HG02981 (cell line): ENCODE data around the gene ZMYND15.

ENCODE experiments used
- ATAC-seq: cut with Tn5 transposase; IDR thresholded peaks from one replicate; pipeline ENCODE4 v1.9.1; 2021; ENCODE audit warnings: mild to moderate bottlenecking, moderate library complexity; ENCODE audit not compliant: unreplicated experiment

ZMYND15 gene

DNA sequence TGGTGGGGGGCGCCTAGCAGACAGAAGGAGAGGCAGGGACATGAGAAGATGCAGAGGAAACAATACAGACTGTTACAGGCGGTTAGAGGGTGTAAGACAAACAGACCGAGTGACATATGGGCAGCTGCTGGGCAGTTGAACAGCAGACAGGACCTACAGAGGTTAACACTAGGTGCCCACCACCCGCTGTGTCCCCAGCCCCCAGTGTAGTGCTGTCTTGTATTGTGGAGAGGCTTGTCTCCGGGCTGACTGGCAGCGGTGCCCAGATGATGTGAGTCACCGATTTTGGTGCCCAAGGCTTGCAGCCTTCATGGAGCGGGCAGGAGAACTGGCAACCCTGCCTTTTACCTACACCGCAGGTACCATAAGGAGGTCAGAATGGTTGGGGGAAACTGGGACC is 2.5 kb downstream of the ZMYND15 start:
- ATAC-seq = no peak

- ATAC-seq = no peak
Measured at GRCh38 chr17:4742629-4743028, 3.0 kb downstream of the ZMYND15 start.

DNA sequence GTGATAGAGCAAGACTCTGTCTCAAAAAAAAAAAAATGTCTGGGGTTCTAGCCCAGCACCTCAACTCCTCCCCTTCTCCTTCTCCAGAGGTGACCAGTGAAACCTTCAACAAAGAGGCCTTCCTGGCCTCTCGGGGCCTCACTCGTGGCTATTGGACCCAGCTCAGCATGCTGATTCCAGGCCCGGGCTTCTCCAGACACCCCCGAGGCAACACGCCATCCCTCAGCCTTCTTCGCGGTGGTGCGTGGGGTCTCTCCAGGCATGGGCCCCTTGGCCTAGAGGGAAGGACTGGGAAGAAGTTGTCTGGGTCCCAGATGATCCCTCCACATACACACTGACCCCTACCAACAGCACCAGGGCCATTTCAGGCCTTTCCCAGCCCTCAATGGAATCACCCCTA is 3.6 kb downstream of the ZMYND15 start:
- no peak for ATAC-seq

DNA sequence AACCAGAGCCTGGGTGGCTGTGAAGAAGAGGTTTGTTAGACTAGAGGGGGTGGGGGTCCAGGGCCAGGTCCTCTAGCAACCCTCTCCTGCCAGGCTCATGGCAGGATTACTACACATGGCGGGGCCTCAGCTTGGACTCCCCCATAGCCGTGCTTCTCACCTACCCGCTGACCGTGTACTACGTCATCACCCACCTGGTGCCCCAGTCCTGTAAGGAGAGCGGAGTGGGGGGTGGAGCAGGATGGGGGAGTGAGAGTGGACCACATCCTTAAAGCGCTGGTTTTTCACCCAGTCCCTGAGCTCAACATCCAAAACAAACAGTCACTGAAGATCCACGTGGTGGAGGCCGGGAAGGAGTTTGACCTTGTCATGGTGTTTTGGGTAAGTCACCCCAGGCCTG is 4.3 kb downstream of the ZMYND15 start:
- no peak for ATAC-seq

DNA sequence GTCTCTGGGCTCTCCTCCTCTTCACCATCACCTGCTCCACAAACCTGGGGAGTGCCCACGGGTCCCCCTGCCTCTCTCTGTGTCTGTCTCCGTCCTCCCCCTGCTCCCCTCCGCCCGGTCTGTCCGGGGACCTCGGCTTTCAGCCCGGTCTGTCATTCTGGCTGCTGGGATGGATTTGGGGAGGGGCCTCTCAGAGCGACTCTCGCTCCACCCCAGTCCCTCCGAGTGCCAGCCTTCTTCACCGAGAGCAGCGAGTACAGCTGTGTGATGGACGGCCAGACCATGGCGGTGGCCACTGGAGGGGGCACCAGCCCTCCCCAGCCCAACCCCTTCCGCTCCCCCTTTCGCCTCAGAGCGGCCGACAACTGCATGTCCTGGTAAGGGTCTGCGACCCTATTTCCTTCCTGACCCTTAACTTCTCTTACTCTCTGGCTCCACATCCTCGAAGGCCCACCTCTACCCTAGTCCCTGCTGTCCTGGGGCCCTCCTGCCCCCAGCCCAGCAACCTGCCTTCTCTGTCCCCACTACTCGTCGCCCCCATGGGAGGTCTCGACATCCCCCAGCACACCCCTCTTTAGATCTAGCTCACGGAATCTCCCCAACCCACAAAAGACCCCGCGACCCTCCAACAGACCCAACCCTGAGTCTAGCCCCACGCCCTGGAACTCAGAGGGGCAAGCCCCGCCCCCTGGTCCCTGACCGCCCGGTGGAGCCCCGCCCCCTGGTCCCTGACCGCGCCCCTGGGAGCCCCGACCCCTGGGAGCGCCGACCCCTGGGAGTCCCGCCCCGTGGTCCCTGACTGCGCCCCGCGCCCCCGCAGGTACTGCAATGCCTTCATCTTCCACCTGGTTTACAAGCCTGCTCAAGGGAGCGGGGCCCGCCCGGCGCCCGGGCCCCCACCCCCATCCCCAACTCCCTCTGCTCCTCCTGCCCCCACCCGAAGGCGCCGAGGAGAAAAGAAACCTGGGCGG is 5.7 kb downstream of the ZMYND15 start:
- no peak for ATAC-seq

- no peak for ATAC-seq
Measured at GRCh38 chr17:4747847-4748246, 8.2 kb downstream of the ZMYND15 start.

DNA sequence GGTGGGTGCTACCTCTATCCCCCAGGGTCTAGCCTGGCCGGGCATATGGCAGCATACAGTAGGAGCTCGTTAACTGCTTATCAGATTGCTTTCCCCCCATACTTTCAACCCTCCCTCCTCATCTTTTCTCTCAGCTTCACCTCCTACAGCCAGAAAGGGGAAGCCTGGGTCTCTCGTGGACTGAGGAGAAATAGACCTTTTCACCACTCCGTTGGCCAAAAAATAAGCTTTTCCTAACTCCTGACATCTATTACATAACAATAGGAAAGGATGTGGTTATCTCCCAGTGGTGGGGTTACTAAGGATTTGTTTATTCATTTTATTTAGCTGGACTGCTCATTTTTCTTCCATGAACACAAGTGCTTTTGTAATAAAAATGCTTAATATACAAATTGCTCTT is 9.1 kb downstream of the ZMYND15 start:
- ATAC-seq = no peak

DNA sequence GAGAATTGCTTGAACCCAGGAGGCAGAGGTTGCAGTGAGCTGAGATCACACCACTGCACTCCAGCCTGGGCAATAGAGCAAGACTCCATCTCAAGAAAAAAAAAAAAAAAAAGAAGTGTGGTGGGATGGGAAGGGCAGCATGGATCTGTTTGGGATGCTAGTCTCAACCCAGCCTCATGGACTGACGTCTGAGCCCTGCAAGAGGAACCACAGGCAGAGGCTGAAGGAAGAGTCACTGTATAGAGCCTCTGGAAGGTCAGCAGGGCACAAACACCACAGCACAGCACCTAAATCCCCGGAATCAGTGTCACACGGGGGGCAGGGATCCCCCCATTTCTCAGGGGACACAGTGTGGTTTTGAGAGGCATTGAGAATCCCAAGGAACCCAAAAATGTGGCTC is 11.0 kb downstream of the ZMYND15 start:
- ATAC-seq = no peak

- no peak for ATAC-seq
Measured at GRCh38 chr17:4751932-4752331, 12.3 kb downstream of the ZMYND15 start.

- no peak for ATAC-seq
Measured at GRCh38 chr17:4753392-4753791, 13.8 kb downstream of the ZMYND15 start.

DNA sequence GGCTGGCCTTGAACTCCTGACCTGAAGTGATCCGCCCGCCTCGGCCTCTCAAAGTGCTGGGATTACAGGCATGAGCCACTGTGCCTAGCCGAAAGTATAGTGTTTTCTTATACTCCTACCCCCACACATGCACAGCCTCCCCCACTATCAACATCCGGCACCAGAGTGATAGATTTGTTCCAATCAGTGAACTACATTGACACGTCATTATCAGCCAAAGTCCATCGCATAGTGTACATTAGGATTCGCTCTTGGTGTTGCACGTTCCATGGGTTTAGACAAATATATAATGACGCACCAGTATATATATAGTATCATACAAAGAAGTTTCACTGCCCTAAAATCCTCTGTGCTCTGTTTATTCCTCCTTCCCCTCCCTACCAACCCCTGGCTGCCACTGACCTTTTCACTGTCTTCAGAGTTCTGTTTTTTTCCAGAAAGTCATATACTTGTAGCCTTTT is 20.2 kb downstream of the ZMYND15 start:
- no peak for ATAC-seq

GRCh38 chr17:4764595-4764994 is 25.0 kb downstream of the ZMYND15 start:
- no peak for ATAC-seq

GRCh38 chr17:4766201-4766600 is 26.6 kb downstream of the ZMYND15 start:
- ATAC-seq = no peak

DNA sequence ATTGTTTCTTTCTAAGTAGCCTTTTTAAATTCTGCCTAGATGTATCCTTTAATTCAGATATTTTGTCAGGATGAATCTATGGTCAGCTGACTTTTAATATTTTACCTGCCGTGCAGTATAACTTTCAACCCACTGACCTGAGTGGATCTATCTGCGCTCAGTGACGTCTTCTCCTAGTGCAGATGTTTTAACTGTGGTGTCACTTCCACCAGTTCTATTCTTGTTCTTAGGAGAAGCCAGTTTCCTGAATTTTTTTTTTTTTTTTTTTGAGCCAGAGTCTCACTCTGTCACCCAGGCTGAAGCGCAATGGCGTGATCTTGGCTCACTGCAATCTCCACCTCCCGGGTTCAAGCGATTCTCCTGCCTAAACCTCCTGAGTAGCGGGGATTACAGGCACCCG is 27.1 kb downstream of the ZMYND15 start:
- no peak for ATAC-seq

DNA sequence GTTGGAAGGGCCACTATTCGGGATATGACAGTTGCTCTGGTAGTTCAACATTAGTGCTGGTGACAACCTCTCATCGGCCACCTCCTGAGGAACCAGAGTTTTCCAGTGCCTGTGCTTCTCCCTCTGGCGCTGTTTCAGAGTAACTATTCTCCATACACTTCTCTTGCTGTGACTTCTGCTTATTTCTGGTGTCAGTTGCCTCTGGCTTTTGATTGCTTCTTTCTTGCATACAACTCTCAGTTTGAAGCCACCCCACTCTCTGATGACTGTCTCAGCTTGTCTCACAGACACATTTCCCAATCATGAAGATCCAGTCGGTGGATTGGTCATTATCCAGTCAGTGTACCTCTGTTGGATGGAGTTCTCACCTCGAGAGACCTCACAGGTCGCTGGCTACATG is 28.7 kb downstream of the ZMYND15 start:
- no peak for ATAC-seq

GRCh38 chr17:4769628-4770027 is 30.0 kb downstream of the ZMYND15 start:
- ATAC-seq = no peak

- ATAC-seq = no peak
Measured at GRCh38 chr17:4771519-4772234, 32.0 kb downstream of the ZMYND15 start, which contains the start of gene TM4SF5. TM4SF5 (plus strand) TSS chr17:4771886; CDS start chr17:4771923, 37 bp downstream.

- ATAC-seq = no peak
Measured at GRCh38 chr17:4772235-4772613, 32.6 kb downstream of the ZMYND15 start.

- ATAC-seq = no peak
Measured at GRCh38 chr17:4777969-4778760, 38.5 kb downstream of the ZMYND15 start.

DNA sequence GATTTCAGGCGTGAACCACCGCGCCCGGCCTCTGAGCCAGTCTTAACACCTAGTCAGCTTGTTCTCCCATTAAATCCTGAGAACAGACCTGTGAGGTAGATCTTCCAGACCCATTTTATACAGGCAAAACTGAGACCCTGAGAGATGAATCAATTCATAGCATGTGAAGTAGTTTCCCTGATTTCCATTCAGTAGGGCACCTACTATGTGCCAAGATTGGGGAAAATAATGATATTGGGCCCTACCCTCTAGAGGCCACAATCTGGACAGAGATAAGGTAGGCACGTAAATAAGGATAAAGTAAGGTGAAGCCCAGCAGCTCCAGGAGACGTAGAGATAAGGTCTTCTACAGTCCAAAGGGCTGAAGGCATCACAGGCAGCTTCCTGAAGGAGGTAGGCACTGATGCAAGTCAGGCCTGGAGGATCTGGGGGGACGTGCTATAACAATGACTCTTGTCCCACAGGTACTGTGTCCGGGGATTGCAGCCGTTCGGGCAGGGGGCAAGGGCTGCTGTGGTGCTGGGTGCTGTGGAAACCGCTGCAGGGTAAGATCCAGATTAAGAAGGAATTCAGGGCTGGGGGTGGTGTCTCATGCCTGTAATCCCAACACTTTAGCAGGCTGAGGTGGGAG is 40.8 kb downstream of the ZMYND15 start:
- no peak for ATAC-seq

DNA sequence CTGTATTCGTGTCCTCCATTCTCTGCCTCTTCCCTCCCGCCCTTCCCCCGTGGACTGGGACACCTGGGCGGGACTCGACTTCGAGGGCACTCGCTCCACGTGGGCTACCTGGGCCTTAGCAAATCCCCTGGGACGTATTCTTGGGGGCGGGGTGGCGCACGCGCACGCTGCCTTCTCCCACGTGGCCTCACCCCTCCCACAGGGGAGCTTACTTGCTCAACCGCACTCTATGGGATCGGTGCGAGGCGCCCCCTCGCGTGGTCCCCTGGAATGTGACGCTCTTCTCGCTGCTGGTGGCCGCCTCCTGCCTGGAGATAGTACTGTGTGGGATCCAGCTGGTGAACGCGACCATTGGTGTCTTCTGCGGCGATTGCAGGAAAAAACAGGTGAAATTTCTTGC is 43.0 kb downstream of the ZMYND15 start:
- no peak for ATAC-seq
